Measurements from ENCODE around the gene RAB31.

Gene RAB31

GRCh38 chr18:9737472-9738121 is 29.5 kb downstream of the RAB31 start:
- no peak for DNase-seq (ENCODE audit: low read depth in 2 of 2)

DNA sequence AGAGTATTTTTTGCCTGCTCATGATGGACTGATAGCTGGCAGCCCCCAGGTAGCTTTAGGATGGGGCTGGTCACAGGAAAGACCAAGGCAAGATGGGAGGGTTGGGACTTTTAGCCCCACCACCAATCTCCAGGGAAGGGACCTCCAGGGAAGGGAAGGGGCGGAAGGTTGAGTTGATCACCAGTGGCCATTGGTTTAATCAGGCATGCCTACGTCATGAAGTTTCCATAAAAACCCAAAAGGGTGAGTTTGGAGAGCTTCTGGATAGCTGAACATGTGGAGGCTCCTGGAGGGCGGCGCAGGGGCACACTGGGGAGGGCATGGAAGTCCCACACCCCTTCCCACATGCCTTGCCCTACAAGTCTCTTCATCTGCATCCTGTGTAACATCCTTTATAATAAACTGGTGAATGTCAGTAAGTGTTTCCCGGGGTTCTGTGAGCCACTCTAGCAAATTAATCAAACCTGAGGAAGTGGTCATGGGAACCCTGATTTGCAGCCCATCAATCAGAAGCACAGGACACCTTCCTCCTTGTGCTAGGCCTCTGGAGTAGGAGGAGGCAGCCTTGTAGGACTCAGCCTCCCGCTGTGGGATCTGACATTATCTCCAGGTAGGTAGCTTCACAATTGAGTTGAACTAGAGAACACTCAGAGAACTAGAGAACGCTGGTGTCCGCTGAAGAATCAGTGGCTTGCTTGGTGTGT is 30.3 kb downstream of the RAB31 start:
- DNase-seq (ENCODE audit: low read depth in 2 of 2), result no peak

DNA sequence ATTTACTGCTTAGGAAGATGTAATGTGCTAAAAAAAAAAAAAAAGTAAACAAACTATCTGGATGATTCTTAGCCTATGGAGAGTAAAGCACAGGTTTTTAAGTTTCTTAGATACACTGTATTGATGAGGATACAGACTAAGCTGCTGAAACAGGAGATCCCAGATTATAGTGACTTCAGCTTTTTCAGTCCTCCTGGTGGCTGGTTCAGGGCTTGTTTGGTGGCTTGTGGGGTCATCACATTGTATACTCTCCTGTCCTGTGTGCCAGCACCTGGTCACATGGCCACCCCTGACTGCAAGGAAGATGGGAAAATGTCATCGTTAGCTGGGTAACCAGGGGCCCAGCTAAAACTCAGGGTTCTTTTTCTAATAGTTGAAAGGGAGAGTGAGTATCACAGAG is 31.4 kb downstream of the RAB31 start:
- DNase-seq (ENCODE audit: low read depth in 2 of 2), result no peak

GRCh38 chr18:9740071-9740470 is 32.0 kb downstream of the RAB31 start:
- no peak for DNase-seq (ENCODE audit: low read depth in 2 of 2)

DNA sequence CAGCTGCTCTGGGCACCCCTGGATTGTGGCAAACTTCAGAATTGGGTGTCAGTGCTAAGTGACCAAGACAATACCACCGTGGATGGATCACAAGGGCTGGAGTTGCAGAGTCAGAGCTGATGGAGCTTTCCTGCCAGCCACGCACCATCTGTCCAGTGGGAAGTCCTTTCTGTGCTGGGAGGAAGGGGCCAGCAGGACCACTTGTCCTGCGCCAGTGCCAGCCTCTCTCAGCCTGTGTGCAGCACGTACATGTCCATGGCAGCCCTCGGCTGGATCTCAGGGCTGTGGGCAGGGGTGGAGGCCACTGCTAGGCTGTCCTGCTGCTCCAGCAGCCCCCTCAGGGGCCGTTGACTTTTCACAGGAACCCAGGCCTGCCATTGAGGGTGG is 33.3 kb downstream of the RAB31 start:
- no peak for DNase-seq (ENCODE audit: low read depth in 2 of 2)

- no peak for DNase-seq (ENCODE audit: low read depth in 2 of 2)
Observed at GRCh38 chr18:9741793-9742523, 33.9 kb downstream of the RAB31 start.

- no peak for DNase-seq (ENCODE audit: low read depth in 2 of 2)
Observed at GRCh38 chr18:9742524-9743131, 34.5 kb downstream of the RAB31 start.

DNA sequence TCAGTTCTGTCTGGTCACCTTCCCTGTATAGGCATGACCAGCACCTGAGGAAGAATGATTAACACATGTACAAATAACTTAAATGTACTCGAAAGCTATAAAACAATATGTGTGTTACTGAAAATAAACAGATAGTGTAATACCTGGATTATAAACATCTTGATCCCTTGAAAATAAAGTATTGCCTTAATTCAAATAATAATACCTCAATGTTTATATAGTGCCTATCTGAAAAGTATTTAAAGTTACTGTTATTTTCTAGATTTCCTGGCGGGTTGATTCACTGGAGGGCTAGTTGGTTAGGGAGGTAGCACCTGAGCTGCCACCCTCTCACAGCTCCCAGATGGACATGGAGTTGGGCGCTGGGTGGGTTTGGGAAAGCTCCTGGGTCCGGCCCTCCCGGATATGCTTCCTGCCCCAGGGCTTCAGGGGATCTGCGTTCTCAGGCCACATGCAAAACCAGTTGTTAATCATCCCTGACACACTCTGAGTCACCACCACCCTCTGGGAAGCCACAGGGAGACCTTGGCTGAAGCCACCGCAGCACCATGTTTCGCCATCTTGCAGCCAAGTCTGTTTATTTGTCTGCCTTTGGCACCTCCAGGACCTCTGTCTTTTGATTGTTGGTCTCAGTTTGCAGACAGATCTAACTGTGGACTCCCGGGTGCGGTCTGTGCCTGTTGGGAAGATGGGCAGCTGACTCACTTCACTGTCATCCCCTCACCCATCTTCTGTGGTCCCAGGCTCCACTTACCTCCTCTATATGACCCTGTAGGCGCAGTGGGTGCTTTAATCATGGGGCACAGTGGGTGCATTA is 35.3 kb downstream of the RAB31 start:
- DNase-seq (ENCODE audit: low read depth in 2 of 2), result no peak

- no peak for DNase-seq (ENCODE audit: low read depth in 2 of 2)
Observed at GRCh38 chr18:9746958-9747357, 38.9 kb downstream of the RAB31 start.

GRCh38 chr18:9749611-9750010 is 41.5 kb downstream of the RAB31 start:
- DNase-seq (ENCODE audit: low read depth in 2 of 2), result no peak

DNA sequence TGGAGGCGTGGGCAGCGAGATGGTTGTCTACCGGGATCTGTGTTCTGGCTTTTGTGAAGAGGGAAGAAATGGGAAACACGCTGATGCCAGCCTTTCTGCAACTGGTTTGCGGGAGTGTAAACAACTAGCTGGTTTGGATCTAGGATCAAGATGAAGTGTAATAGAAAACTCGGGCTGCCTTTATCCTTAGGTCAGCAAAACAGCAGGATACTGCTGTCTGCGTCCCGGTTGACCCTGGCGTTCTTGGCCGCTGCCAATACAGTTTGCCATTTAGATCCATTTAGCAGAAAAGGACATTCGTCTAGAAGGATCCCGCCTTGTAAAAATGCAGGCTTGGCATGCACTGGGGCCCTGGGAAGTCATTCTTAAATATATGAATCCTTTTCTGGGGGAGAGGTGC is 42.0 kb downstream of the RAB31 start:
- DNase-seq (ENCODE audit: low read depth in 2 of 2), result no peak

DNA sequence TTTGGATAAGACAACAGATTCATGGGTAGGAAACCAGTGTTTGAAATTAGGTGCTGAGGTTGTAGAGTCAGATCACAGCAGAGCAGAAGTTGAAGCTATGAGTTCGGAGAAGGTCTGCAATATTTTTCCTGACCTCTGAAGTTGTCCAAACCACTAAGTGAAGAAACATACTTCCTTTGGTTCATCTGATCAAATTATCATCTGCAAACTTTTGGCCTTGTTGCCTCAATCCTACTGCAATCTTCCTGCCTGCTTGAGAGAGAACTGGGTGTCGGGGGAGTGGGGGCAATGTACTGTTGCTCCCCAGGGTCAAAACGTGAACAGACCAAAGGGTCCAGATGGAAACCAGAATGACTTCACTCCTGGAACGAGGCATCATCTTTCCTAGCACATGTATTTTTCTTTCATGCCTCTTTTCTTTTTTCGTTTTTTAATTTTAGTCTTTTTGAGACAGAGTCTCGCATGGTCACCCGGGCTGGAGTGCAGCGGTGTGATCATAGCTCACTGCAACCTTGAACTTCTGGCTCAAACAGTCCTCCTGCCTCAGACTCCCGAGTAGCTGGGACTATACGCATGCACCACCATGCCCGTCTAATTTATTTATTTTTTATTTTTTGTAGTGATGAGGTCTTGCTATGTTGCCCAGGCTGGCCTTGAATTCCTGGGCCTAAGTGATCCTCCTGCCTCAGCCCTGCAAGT is 42.7 kb downstream of the RAB31 start:
- no peak for DNase-seq (ENCODE audit: low read depth in 2 of 2)

- DNase-seq (ENCODE audit: low read depth in 2 of 2), result no peak
Observed at GRCh38 chr18:9751371-9752031, 43.4 kb downstream of the RAB31 start.

DNA sequence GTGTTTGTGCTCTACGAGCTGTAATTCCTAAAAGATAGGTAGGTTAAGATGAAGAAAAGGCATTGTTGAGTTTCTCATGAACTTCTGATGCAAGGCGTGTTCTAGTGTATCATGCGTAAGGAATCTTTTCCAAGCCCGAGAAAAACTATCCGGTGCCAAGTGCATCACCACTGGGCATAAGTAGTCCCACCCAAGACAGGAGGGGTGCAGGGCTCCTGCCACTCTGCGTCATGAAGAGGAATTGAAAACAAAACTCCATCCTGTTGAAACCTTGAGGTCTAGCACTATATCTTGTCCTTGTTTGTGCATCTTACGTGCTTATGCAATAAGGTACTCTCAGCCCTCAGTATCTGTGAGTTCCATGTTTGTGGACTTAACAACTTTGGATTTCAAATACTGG is 45.7 kb downstream of the RAB31 start:
- DNase-seq (ENCODE audit: low read depth in 2 of 2), result no peak

- DNase-seq (ENCODE audit: low read depth in 2 of 2), result no peak
Observed at GRCh38 chr18:9755110-9755509, 47.0 kb downstream of the RAB31 start.

GRCh38 chr18:9755615-9756014 is 47.5 kb downstream of the RAB31 start:
- no peak for DNase-seq (ENCODE audit: low read depth in 2 of 2)

DNA sequence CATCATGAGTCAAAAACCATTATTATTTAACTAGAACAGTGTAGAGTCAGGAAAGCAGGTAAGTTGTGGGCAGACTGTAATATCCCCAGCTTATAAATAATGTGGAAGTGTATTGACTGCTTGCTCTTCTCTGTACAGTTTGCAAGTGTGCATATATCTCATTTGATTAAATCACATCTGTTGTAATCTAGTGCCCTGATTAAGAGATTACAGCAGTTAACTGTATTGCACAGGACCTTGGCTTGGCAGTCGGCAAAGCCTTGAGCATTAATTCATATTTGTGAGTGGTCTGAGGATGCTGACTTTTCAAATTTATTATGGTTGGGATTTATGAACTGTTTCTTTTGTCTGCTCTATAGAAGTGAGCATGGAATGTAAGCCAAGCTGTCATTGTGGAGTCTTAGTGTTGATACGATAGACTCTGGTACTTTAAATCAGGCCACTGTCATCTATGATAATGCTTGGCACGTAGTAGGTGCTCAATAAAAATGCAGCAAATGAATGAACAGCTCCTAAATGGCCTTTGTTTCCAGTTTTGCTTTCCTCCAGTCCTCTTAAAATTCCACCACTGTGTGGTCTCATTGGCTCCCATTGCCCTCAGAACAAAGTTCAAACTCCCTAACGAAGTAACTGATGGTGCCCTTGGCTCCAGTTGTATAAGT is 48.3 kb downstream of the RAB31 start:
- no peak for DNase-seq (ENCODE audit: low read depth in 2 of 2)

DNA sequence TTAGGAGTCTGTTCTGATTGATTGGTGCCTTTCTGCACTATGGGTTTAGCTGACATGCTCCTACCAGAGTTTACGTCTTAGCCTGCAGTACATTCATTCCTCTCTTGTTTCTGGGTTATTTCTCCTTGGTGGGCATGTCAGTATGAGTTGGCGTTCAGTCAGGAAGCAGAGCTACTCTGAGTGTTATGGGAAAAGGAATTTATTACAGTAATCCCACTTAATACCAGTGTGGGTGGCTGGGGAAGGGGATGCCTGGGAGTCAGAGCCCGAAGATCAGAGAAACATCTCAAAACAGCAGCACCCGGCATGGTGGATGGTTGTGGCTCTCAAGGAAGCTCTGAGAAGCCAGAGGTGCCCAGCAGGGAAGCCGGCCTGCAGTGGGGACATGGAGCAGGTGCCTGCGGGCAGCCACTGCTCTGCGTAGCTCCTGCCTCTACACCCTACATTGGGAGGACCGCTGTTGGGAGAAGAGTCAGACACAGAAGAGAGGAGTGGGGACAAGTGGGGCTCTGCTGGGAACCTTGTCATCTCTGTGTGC is 48.9 kb downstream of the RAB31 start:
- DNase-seq (ENCODE audit: low read depth in 2 of 2), result no peak

GRCh38 chr18:9757827-9758621 is 49.9 kb downstream of the RAB31 start:
- DNase-seq (ENCODE audit: low read depth in 2 of 2), result no peak
